ENCODE data around the gene NFAT5. TPM values are rescaled to one million over a fixed set of nuclear protein-coding genes. Genes with fewer than 3 reads are reported as not detected.

NFAT5 gene
- total RNA-seq, 4 donors from 2014 or later, result 76.1 to 122 (median 102) TPM

GRCh38 chr16:69745232-69745612, 179.5 kb downstream of the NFAT5 start:
- Histone ChIP-seq H3K9me3 (no peaks in the 10 kb centered on the region), H3K4me1 (peaks cover 18 to 25% of the 10 kb centered on the region in 2 donors), H3K27ac (no peak overlapping the region), H3K36me3 (peaks cover 64 to 67% of the 10 kb centered on the region in 2 donors), H3K27me3 (no peaks in the 10 kb centered on the region), H3K4me3 (replicated peaks in 1 of 3) (no peak overlapping the region)
- no peak for DNase-seq
- TF ChIP-seq CTCF (IDR thresholded peaks at IDR 0.05), result no peak
- no peak for TF ChIP-seq POLR2A (IDR thresholded peaks at IDR 0.05)
- WGBS, 2 donors, result 87 to 96% methylated on average over 11 of the region's 11 CpGs
- intact Hi-C loops (cut with DNase I), result no loop called here

GRCh38 chr16:69745959-69746358, 180.2 kb downstream of the NFAT5 start:
- WGBS, 2 donors, result 86 to 94% methylated on average over 6 to 9 of the region's 10 CpGs
- H3K4me1 ChIP-seq, result peaks cover 12 to 19% of the 10 kb centered on the region in 2 donors
- intact Hi-C loops (cut with DNase I), result no loop called here
- H3K27ac ChIP-seq, result no peak overlapping the region
- H3K27me3 ChIP-seq, result no peaks in the 10 kb centered on the region
- H3K4me3 ChIP-seq (replicated peaks in 1 of 3), result no peak overlapping the region
- no peak for TF ChIP-seq POLR2A (IDR thresholded peaks at IDR 0.05)
- no peak for TF ChIP-seq CTCF (IDR thresholded peaks at IDR 0.05)
- H3K9me3 ChIP-seq, result no peaks in the 10 kb centered on the region
- peaks cover 64 to 72% of the 10 kb centered on the region in 2 donors for H3K36me3 ChIP-seq
- no peak for DNase-seq

- no peak for TF ChIP-seq POLR2A (IDR thresholded peaks at IDR 0.05)
- TF ChIP-seq CTCF (IDR thresholded peaks at IDR 0.05), result no peak
- no peak overlapping the region for H3K27ac ChIP-seq
- H3K27me3 ChIP-seq, result no peaks in the 10 kb centered on the region
- intact Hi-C loops (cut with DNase I), result no loop called here
- H3K4me3 ChIP-seq (replicated peaks in 1 of 3), result no peak overlapping the region
- H3K4me1 ChIP-seq, result peaks cover 5 to 8% of the 10 kb centered on the region in 2 donors
- WGBS, 2 donors, result 93 to 96% methylated on average over 8 of the region's 8 CpGs
- DNase-seq, result no peak
- H3K9me3 ChIP-seq, result no peaks in the 10 kb centered on the region
- peaks cover 70 to 82% of the 10 kb centered on the region in 2 donors for H3K36me3 ChIP-seq
These were observed 181.3 kb downstream of the NFAT5 start for GRCh38 chr16:69747115-69747514.

GRCh38 chr16:69748694-69749345, 183.1 kb downstream of the NFAT5 start:
- 92 to 93% methylated on average over 20 of the region's 20 CpGs for WGBS, 2 donors

More at GRCh38 chr16:69748694-69749345, 183.1 kb downstream of the NFAT5 start:
- no peaks in the 10 kb centered on the region for H3K27me3 ChIP-seq
- no peak for DNase-seq
- intact Hi-C loops (cut with DNase I), result no loop called here
- no peaks in the 10 kb centered on the region for H3K9me3 ChIP-seq
- no peak for TF ChIP-seq CTCF (IDR thresholded peaks at IDR 0.05)
- no peak for TF ChIP-seq POLR2A (IDR thresholded peaks at IDR 0.05)
- no peak overlapping the region for H3K27ac ChIP-seq
- no peak overlapping the region for H3K4me3 ChIP-seq (replicated peaks in 1 of 3)
- peaks cover 7 to 13% of the 10 kb centered on the region in 2 donors for H3K4me1 ChIP-seq
- peaks cover 64 to 73% of the 10 kb centered on the region in 2 donors for H3K36me3 ChIP-seq
